CD4-positive, alpha-beta T cell (primary cell): ENCODE results near the gene PRICKLE4. TPM values are rescaled to one million over a fixed set of nuclear protein-coding genes. Genes with fewer than 3 reads are reported as not detected.

Source experiments
- ATAC-seq: fragments of 200-7000 bp; cut with Tn5 transposase; one replicate; pipeline ENCODE4 v1.10.0; 2022; ENCODE audit warnings: mild to moderate bottlenecking; ENCODE audit not compliant: poor library complexity
- CTCF ChIA-PET: fragments of 350-600 bp; sonication (Branson Sonifier 250); formaldehyde crosslinking; loops from one replicate; lab custom pipeline; 2021; ENCODE audit warnings: antibody characterized with exemption, inconsistent platforms; lab: Charles Lee
- POLR2A ChIA-PET: fragments of 350-600 bp; sonication (Branson Sonifier 250); formaldehyde crosslinking; loops from one replicate; lab custom pipeline; 2021; ENCODE audit warnings: antibody characterized with exemption, inconsistent platforms; lab: Charles Lee
- DNase-seq, 14 experiments: peaks; one replicate each; pipeline ENCODE4 v3.0.0-alpha.2; 2013 to 2020; ENCODE audit warnings: mixed read lengths in 2 of 14
- H3K27ac ChIP-seq, 2 donors: one replicate each; pipeline versions ENCODE4 v1.5.1 to v1.7.0; 2013; ENCODE audit warnings: low read length in 2 of 2, low read depth in 1 of 2, mild to moderate bottlenecking in 1 of 2
- H3K27me3 ChIP-seq, 2 experiments: 1 replicate in 1 of 2; 2 replicates in 1 of 2; pipeline versions ENCODE4 v1.6.1 to v1.7.0; 2013; ENCODE audit warnings: low read length in 2 of 2, control low read depth in 1 of 2, mild to moderate bottlenecking in 1 of 2, moderate library complexity in 1 of 2; ENCODE audit not compliant: insufficient read depth in 2 of 2, control insufficient read depth in 1 of 2
- H3K36me3 ChIP-seq: one replicate; pipeline ENCODE4 v1.6.1; 2013; ENCODE audit warnings: low read length, control low read depth; ENCODE audit not compliant: insufficient read depth
- H3K4me1 ChIP-seq: one replicate; pipeline ENCODE4 v1.6.1; 2013; ENCODE audit warnings: low read length, control low read depth; ENCODE audit not compliant: insufficient read depth
- H3K4me3 ChIP-seq: one replicate; pipeline ENCODE4 v1.5.1; 2013; ENCODE audit warnings: mild to moderate bottlenecking, low read length, moderate library complexity
- H3K9me3 ChIP-seq, 2 experiments: 1 replicate in 1 of 2; 2 replicates in 1 of 2; pipeline versions ENCODE4 v1.6.1 to v1.7.0; 2013; ENCODE audit warnings: low read length in 2 of 2, mild to moderate bottlenecking in 2 of 2, control low read depth in 1 of 2, moderate library complexity in 1 of 2; ENCODE audit not compliant: control insufficient read depth in 1 of 2, insufficient read depth in 1 of 2
- H3K27ac Mint-ChIP-seq: one replicate; pipeline ENCODE4 v1.8.0; 2020; ENCODE audit warnings: mixed read lengths
- H3K27me3 Mint-ChIP-seq: one replicate; pipeline ENCODE4 v1.8.0; 2021; ENCODE audit warnings: mixed read lengths
- H3K36me3 Mint-ChIP-seq: one replicate; pipeline ENCODE4 v1.8.0; 2021; ENCODE audit warnings: low read depth, mixed read lengths
- H3K4me1 Mint-ChIP-seq: one replicate; pipeline ENCODE4 v1.8.0; 2021; ENCODE audit warnings: low read depth, mixed read lengths
- H3K4me3 Mint-ChIP-seq: one replicate; pipeline ENCODE4 v1.8.0; 2020; ENCODE audit warnings: mild to moderate bottlenecking, mixed read lengths
- H3K9me3 Mint-ChIP-seq: one replicate; pipeline ENCODE4 v1.8.0; 2020; ENCODE audit warnings: mixed read lengths
- intact Hi-C, 2 experiments: fragments of 100-400 bp; cut with DNase I in 1 of 2; cut with micrococcal nuclease in 1 of 2; formaldehyde crosslinking; loops; one replicate each; pipeline versions ENCODE4 v1.15.1 to v1.9.0; 2023 to 2025; cut with DNase I, micrococcal nuclease
- total RNA-seq, 174 experiments: library from RNA in 2 of 174; stranded (reverse) in 2 of 174; gene quantifications; one replicate each; pipeline ENCODE4 v1.2.3 and lab custom pipeline; 2021 to 2026
- TF ChIP-seq, protein P1 (sequence below): fragments of 200-600 bp; IDR thresholded peaks from one replicate; pipeline ENCODE4 v1.8.0; 2022; ENCODE audit warnings: antibody characterized with exemption, mild to moderate bottlenecking

PRICKLE4 gene
- total RNA-seq, 2 experiments from 2014 or later, result not detected

DNA sequence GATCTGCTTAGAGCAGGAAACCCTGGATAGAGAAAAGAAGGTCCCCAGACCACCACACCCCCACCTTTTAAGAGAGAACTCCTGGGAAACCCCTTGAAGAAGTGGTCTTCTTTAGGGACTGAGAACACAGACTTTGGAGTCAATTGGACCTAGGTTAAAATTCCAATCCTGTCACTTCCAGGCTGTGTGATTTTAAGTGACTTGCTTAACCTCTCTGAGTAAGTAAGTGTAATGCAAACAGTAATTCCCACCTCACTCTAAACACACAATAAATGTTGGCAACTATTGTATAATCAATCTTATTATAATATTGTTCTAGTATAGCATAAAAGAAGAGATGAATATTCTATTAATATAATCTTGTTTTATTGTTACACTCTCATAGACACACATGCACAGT is 48.4 kb upstream of the PRICKLE4 start:
- Mint-ChIP-seq H3K9me3 (no peaks in the 10 kb centered on the region), H3K27ac (peak overlapping the region; percentile 85), H3K27me3 (no peaks in the 10 kb centered on the region), H3K4me3 (peak overlapping the region; percentile 50), H3K36me3 (no peaks in the 10 kb centered on the region), H3K4me1 (peaks cover 51% of the 10 kb centered on the region)
- TF ChIP-seq, protein P1, sequence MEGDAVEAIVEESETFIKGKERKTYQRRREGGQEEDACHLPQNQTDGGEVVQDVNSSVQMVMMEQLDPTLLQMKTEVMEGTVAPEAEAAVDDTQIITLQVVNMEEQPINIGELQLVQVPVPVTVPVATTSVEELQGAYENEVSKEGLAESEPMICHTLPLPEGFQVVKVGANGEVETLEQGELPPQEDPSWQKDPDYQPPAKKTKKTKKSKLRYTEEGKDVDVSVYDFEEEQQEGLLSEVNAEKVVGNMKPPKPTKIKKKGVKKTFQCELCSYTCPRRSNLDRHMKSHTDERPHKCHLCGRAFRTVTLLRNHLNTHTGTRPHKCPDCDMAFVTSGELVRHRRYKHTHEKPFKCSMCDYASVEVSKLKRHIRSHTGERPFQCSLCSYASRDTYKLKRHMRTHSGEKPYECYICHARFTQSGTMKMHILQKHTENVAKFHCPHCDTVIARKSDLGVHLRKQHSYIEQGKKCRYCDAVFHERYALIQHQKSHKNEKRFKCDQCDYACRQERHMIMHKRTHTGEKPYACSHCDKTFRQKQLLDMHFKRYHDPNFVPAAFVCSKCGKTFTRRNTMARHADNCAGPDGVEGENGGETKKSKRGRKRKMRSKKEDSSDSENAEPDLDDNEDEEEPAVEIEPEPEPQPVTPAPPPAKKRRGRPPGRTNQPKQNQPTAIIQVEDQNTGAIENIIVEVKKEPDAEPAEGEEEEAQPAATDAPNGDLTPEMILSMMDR, result no peak
- Histone ChIP-seq H3K4me1 (peaks cover 73% of the 10 kb centered on the region), H3K36me3 (no peaks in the 10 kb centered on the region), H3K4me3 (no peak overlapping the region), H3K27ac (peak overlapping the region; percentile 61 to 77), H3K27me3 (no peaks in the 10 kb centered on the region), H3K9me3 (no peaks in the 10 kb centered on the region)
- no peak for DNase-seq
- intact Hi-C loops, result loop anchor here in 1 of 2 experiments (5.0 to 10.0 kb wide), 3 partner anchors 130 to 1513 kb away; partner anchors contain the start of genes NFYA, OARD1 and TTBK1
- ChIA-PET CTCF (interaction anchor here (1.0 to 4.9 kb wide), 2 partner anchors 26 to 55 kb away, joined by 5 to 38 read pairs; partner anchors contain the start of gene TOMM6), POLR2A (interaction anchor here (1.3 kb wide), 1 partner anchor 25 kb away, joined by 3 read pairs; no protein-coding TSS in a partner anchor)
- ATAC-seq, result no peak

DNA sequence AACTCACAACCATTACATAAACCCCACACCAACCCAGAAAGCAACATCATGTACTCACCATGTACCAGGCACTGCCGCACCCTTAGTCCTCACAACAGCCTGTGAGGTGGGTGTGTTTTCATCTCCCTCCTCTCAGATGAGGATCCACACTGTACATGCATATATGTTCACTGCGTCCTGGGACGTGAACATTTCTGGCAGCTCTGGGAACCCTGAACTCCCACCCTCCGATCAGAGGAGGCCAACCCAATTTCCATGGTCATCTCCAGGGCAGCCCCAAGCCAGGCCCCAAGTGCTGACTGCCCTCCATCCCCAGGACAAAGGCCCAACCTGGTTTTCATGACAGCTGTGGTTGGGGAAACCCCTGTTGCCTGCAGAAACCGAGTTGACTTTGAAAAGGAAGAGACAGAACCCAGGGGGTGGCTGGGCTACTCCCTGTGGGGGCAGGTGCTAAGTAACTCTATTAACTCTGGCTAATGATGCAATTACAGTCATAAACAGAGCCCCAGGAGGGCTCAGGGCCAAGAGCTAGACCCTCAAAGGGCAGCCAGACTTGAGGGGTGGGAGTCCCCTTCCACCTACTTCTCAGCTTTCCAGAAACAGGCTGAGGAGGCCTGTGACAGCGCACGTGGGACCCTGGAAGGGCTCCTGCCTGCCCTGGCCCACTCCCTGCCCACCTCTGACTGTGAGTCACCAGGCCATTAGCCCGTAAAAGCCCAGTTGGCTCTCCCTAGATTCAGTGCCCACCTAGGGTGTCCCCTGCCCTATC is 47.8 kb upstream of the PRICKLE4 start:
- Histone ChIP-seq H3K9me3 (no peaks in the 10 kb centered on the region), H3K27me3 (no peaks in the 10 kb centered on the region), H3K4me3 (peak overlapping the region; percentile 73), H3K36me3 (no peaks in the 10 kb centered on the region), H3K4me1 (peaks cover 66% of the 10 kb centered on the region), H3K27ac (peak overlapping the region; percentile 61 to 77)
- intact Hi-C loops, result loop anchor here in 1 of 2 experiments (5.0 to 10.0 kb wide), 3 partner anchors 130 to 1512 kb away; partner anchors contain the start of genes NFYA, OARD1 and TTBK1
- Mint-ChIP-seq H3K4me3 (peak overlapping the region; percentile 50), H3K4me1 (peaks cover 49% of the 10 kb centered on the region), H3K36me3 (no peaks in the 10 kb centered on the region), H3K27ac (peak overlapping the region; percentile 85), H3K9me3 (no peaks in the 10 kb centered on the region), H3K27me3 (no peaks in the 10 kb centered on the region)
- DNase-seq, result peak; percentile 26 to 86 (median 48)
- CTCF ChIA-PET, result interaction anchor here (1.0 to 4.9 kb wide), 2 partner anchors 27 to 54 kb away, joined by 5 to 38 read pairs; partner anchors contain the start of gene TOMM6
- TF ChIP-seq, protein P1, result no peak
- peak; percentile 56 for ATAC-seq
- POLR2A ChIA-PET, result interaction anchor here (0.6 to 2.9 kb wide), 7 partner anchors 9 to 318 kb away, joined by 3 to 31 read pairs (median 6); partner anchors contain the start of genes TAF8 and TOMM6

DNA sequence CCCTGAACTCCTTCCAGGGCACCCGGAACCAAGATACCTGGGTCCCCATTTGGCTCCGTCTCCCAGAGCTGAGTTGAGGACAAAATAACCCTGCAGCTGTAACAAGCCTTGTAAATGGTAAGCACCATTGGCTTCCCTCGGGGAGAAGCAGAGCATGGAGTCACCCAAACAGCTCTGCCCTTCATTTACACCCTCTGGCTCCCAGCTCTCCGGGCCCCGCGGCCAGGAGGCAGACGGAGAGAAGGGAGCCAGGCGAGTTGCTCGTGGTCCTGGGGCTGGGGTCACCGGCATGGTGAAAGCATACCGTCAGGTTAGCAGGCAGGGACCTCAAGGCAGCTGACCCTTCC is 47.2 kb upstream of the PRICKLE4 start:
- intact Hi-C loops, result loop anchor here in 1 of 2 experiments (5.0 to 10.0 kb wide), 3 partner anchors 131 to 1511 kb away; partner anchors contain the start of genes NFYA, OARD1 and TTBK1
- POLR2A ChIA-PET, result interaction anchor here (0.6 to 2.9 kb wide), 9 partner anchors 9 to 661 kb away, joined by 3 to 31 read pairs (median 6); partner anchors contain the start of genes OARD1, TAF8 and TOMM6
- Mint-ChIP-seq H3K9me3 (no peaks in the 10 kb centered on the region), H3K36me3 (no peaks in the 10 kb centered on the region), H3K4me3 (peak overlapping the region; percentile 50), H3K4me1 (peaks cover 49% of the 10 kb centered on the region), H3K27me3 (no peaks in the 10 kb centered on the region), H3K27ac (peak overlapping the region; percentile 85)
- Histone ChIP-seq H3K4me1 (peaks cover 61% of the 10 kb centered on the region), H3K27me3 (no peaks in the 10 kb centered on the region), H3K27ac (peak overlapping the region; percentile 61 to 77), H3K36me3 (no peaks in the 10 kb centered on the region), H3K9me3 (no peaks in the 10 kb centered on the region), H3K4me3 (peak overlapping the region; percentile 73)
- CTCF ChIA-PET, result interaction anchor here (0.6 to 4.9 kb wide), 3 partner anchors 54 to 311 kb away, joined by 3 to 38 read pairs (median 5); partner anchors contain the start of genes BYSL, MED20 and TOMM6
- no peak for ATAC-seq
- peak in 2 of 14 experiments; percentile 35 to 47 for DNase-seq
- TF ChIP-seq, protein P1, result no peak
